HCT116 (cell line): ENCODE data around the gene SPCS3. TPM values are rescaled to one million over a fixed set of nuclear protein-coding genes. Genes with fewer than 3 reads are reported as not detected.

ENCODE experiments used
- ATAC-seq: fragments of 200-7000 bp; cut with Tn5 transposase; 2 replicates; pipeline ENCODE4 v1.9.1; 2020; ENCODE audit warnings: mild to moderate bottlenecking, moderate library complexity
- BruUV-seq: library from RNA; stranded (reverse); fragments of 400-500 nt; replicated peaks from 2 replicates; lab custom pipeline; 2021; lab: Mats Ljungman, UMichigan
- CTCF ChIA-PET: fragments of 300-600 bp; sonication (Branson Sonifier 250); formaldehyde crosslinking; loops from one replicate; lab custom pipeline; 2021; ENCODE audit warnings: antibody characterized with exemption; lab: Charles Lee
- POLR2A ChIA-PET: fragments of 300-600, 350-600 bp; sonication (Branson Sonifier 250); formaldehyde crosslinking; loops from one replicate; lab custom pipeline; 2021; ENCODE audit warnings: antibody characterized with exemption; lab: Charles Lee
- RAD21 ChIA-PET, 2 experiments: fragments of 300-600 bp; sonication (Branson Sonifier 250); formaldehyde crosslinking; loops; one replicate each; lab custom pipeline; 2023; ENCODE audit warnings: low total read pairs in 2 of 2; ENCODE audit not compliant: uncharacterized antibody in 2 of 2, unreplicated experiment in 2 of 2, low non-redundant PET in 1 of 2; lab: Charles Lee
- DNase-seq: peaks from one replicate; pipeline ENCODE4 v3.0.0-alpha.2; 2010; ENCODE audit warnings: low read depth, low spot score
- H2AFZ ChIP-seq: fragments of 200-600 bp; shearing (Covaris generic), sonication (generic); 2 replicates; pipeline ENCODE4 v1.6.1; 2017; ENCODE audit warnings: low read depth, mixed run types, mixed read lengths, antibody characterized with exemption, low read length; ENCODE audit not compliant: poor library complexity, severe bottlenecking
- H3K27ac ChIP-seq: 2 replicates; pipeline ENCODE4 v1.5.1; 2012; ENCODE audit warnings: low read depth, low read length
- H3K27me3 ChIP-seq: fragments of 200-600 bp; sonication (generic); 2 replicates; pipeline ENCODE4 v1.6.1; 2016; ENCODE audit warnings: mixed run types, low read length, mixed read lengths; ENCODE audit not compliant: insufficient read depth
- H3K36me3 ChIP-seq, 2 experiments: fragments of 200-500 bp in 1 of 2; fragments of 200-600 bp in 1 of 2; sonication (Bioruptor generic) in 1 of 2; sonication (generic) in 1 of 2; 2 replicates each; pipeline versions ENCODE4 v1.5.1 to v1.6.1; 2014 to 2016; ENCODE audit warnings: low read length in 2 of 2, inconsistent platforms in 1 of 2, mixed read lengths in 1 of 2, mixed run types in 1 of 2; ENCODE audit not compliant: insufficient read depth in 2 of 2, control insufficient read depth in 1 of 2
- H3K4me1 ChIP-seq, 2 experiments: fragments of 200-600 bp in 1 of 2; sonication (generic) in 1 of 2; 2 replicates each; pipeline versions ENCODE4 v1.5.1 to v1.6.1; 2012 to 2017; ENCODE audit warnings: low read length in 2 of 2, inconsistent platforms in 1 of 2, mild to moderate bottlenecking in 1 of 2, mixed read lengths in 1 of 2, mixed run types in 1 of 2, moderate library complexity in 1 of 2; ENCODE audit not compliant: insufficient read depth in 2 of 2, control insufficient read depth in 1 of 2
- H3K4me2 ChIP-seq: fragments of 200-600 bp; sonication (generic); 2 replicates; pipeline ENCODE4 v1.6.1; 2017; ENCODE audit warnings: mixed run types, low read length, mixed read lengths
- H3K4me3 ChIP-seq, 2 experiments: fragments of 200-600 bp in 1 of 2; sonication (generic) in 1 of 2; replicated peaks in 1 of 2; 2 replicates each; pipeline ENCODE4 v1.5.1; 2011 to 2016; ENCODE audit warnings: low read length in 2 of 2, control low read depth in 1 of 2, low read depth in 1 of 2, mild to moderate bottlenecking in 1 of 2, mixed read lengths in 1 of 2, mixed run types in 1 of 2
- H3K79me2 ChIP-seq: fragments of 200-600 bp; sonication (generic); 2 replicates; pipeline ENCODE4 v1.6.1; 2017; ENCODE audit warnings: mild to moderate bottlenecking, mixed run types, low read length, moderate library complexity, mixed read lengths; ENCODE audit not compliant: insufficient read depth
- H3K9ac ChIP-seq: fragments of 200-600 bp; sonication (generic); 2 replicates; pipeline ENCODE4 v1.6.1; 2016; ENCODE audit warnings: low read length, mixed read lengths
- H3K9me2 ChIP-seq: fragments of 200-600 bp; sonication (generic), shearing (Covaris generic); 2 replicates; pipeline ENCODE4 v1.6.1; 2017; ENCODE audit warnings: mixed run types, mild to moderate bottlenecking, moderate library complexity; ENCODE audit not compliant: insufficient read depth
- H3K9me3 ChIP-seq, 2 experiments: fragments of 200-500 bp in 1 of 2; fragments of 200-600 bp in 1 of 2; sonication (Bioruptor generic) in 1 of 2; sonication (generic) in 1 of 2; 2 replicates each; pipeline ENCODE4 v1.6.1; 2014 to 2017; ENCODE audit warnings: low read length in 2 of 2, mixed read lengths in 2 of 2, inconsistent platforms in 1 of 2, low read depth in 1 of 2, mild to moderate bottlenecking in 1 of 2, mixed run types in 1 of 2, moderate library complexity in 1 of 2; ENCODE audit not compliant: control insufficient read depth in 1 of 2, insufficient read depth in 1 of 2
- H4K20me1 ChIP-seq: fragments of 200-600 bp; sonication (generic), shearing (Covaris generic); 2 replicates; pipeline ENCODE4 v1.6.1; 2017; ENCODE audit warnings: mixed run types, mild to moderate bottlenecking, moderate library complexity; ENCODE audit not compliant: insufficient read depth
- CEBPB ChIP-seq: IDR thresholded peaks from 2 replicates; pipeline ENCODE4 v1.6.1; 2012; ENCODE audit warnings: low read depth
- CTCF ChIP-seq, 3 experiments: fragments of 200-600 bp in 1 of 3; sonication (generic) in 1 of 3; IDR thresholded peaks in 2 of 3; conservative IDR thresholded peaks in 1 of 3; 2 replicates each; pipeline ENCODE4 v1.5.1; 2012 to 2017; ENCODE audit warnings: low read depth in 2 of 3, low read length in 2 of 3, antibody characterized with exemption in 1 of 3, borderline replicate concordance in 1 of 3, control low read depth in 1 of 3, mild to moderate bottlenecking in 1 of 3, mixed read lengths in 1 of 3, mixed run types in 1 of 3, moderate library complexity in 1 of 3; ENCODE audit not compliant: insufficient read depth in 1 of 3
- ELF1 ChIP-seq: IDR thresholded peaks from 2 replicates; pipeline ENCODE4 v1.6.1; 2012; ENCODE audit warnings: low read depth, borderline replicate concordance
- FOSL1 ChIP-seq: IDR thresholded peaks from 2 replicates; pipeline ENCODE4 v1.6.1; 2012; ENCODE audit warnings: low read depth
- POLR2AphosphoS5 ChIP-seq: IDR thresholded peaks from 2 replicates; pipeline ENCODE4 v1.6.1; 2011; ENCODE audit warnings: mild to moderate bottlenecking, low read depth, low read length, moderate library complexity
- REST ChIP-seq: IDR thresholded peaks from 2 replicates; pipeline ENCODE4 v1.6.1; 2012; ENCODE audit warnings: low read depth
- SIN3A ChIP-seq: IDR thresholded peaks from 2 replicates; pipeline ENCODE4 v1.6.1; 2012; ENCODE audit warnings: low read depth
- intact Hi-C: fragments of 100-400 bp; cut with micrococcal nuclease; formaldehyde crosslinking; loops from 2 replicates; pipeline ENCODE4 v1.10.0; 2022
- total RNA-seq: library from RNA; stranded (reverse); gene quantifications from one replicate; pipeline ENCODE4 v1.2.1, GENCODE V29; 2021; ENCODE audit not compliant: unreplicated experiment

The SPCS3 gene
- total RNA-seq, 1 experiment from 2014 or later, result 135 TPM

- Histone ChIP-seq H3K36me3 (no peaks in the 10 kb centered on the region), H4K20me1 (no peaks in the 10 kb centered on the region), H3K9ac (no peak overlapping the region), H3K79me2 (no peaks in the 10 kb centered on the region), H3K27me3 (no peaks in the 10 kb centered on the region), H3K9me2 (no peaks in the 10 kb centered on the region), H3K4me1 (no peaks in the 10 kb centered on the region), H3K27ac (no peak overlapping the region), H3K4me2 (no peak overlapping the region), H3K4me3 (no peak overlapping the region), H2AFZ (no peak overlapping the region), H3K9me3 (no peaks in the 10 kb centered on the region)
- ATAC-seq, result no peak
- intact Hi-C loops, result no loop called here
- POLR2A ChIA-PET, result no interaction called here
- no peak for DNase-seq
- no TSS peak for BruUV-seq
- no peak for TF ChIP-seq CTCF (IDR thresholded peaks at IDR 0.05 in 2 of 3, conservative IDR thresholded peaks at IDR 0.05 in 1 of 3; ENCODE audit: borderline replicate concordance in 1 of 3, insufficient read depth in 1 of 3, low read depth in 2 of 3, low read length in 2 of 3)
- TF ChIP-seq REST, result no peak
- no peak for TF ChIP-seq CEBPB
- no peak for TF ChIP-seq ELF1
- TF ChIP-seq SIN3A, result no peak
- TF ChIP-seq FOSL1, result no peak
- no peak for TF ChIP-seq POLR2AphosphoS5
- CTCF ChIA-PET, result no interaction called here
- RAD21 ChIA-PET, result no interaction called here
These were observed 43.3 kb downstream of the SPCS3 start for GRCh38 chr4:176363072-176363471.
